Measurements from ENCODE around the gene BAIAP2.

GRCh38 chr17:81161972-81162371, 127.0 kb downstream of the BAIAP2 start:
- TF ChIP-seq, protein P1, sequence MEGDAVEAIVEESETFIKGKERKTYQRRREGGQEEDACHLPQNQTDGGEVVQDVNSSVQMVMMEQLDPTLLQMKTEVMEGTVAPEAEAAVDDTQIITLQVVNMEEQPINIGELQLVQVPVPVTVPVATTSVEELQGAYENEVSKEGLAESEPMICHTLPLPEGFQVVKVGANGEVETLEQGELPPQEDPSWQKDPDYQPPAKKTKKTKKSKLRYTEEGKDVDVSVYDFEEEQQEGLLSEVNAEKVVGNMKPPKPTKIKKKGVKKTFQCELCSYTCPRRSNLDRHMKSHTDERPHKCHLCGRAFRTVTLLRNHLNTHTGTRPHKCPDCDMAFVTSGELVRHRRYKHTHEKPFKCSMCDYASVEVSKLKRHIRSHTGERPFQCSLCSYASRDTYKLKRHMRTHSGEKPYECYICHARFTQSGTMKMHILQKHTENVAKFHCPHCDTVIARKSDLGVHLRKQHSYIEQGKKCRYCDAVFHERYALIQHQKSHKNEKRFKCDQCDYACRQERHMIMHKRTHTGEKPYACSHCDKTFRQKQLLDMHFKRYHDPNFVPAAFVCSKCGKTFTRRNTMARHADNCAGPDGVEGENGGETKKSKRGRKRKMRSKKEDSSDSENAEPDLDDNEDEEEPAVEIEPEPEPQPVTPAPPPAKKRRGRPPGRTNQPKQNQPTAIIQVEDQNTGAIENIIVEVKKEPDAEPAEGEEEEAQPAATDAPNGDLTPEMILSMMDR (IDR thresholded peaks at IDR 0.05; ENCODE audit: insufficient read depth, low read length, poor library complexity, severe bottlenecking): no peak
- TF ChIP-seq EZH2phosphoT487 (conservative IDR thresholded peaks at IDR 0.05; ENCODE audit: low read length): no peak

Measured in SU-DHL-6 (cell line).